ENCODE data around the gene KRT9. TPM values are rescaled to one million over a fixed set of nuclear protein-coding genes. Genes with fewer than 3 reads are reported as not detected.

The KRT9 gene
- total and polyA plus RNA-seq, 2 of the 13 experiments (the other 11 are each of a cell fraction or from before 2014, with no cell fraction given): not detected

DNA sequence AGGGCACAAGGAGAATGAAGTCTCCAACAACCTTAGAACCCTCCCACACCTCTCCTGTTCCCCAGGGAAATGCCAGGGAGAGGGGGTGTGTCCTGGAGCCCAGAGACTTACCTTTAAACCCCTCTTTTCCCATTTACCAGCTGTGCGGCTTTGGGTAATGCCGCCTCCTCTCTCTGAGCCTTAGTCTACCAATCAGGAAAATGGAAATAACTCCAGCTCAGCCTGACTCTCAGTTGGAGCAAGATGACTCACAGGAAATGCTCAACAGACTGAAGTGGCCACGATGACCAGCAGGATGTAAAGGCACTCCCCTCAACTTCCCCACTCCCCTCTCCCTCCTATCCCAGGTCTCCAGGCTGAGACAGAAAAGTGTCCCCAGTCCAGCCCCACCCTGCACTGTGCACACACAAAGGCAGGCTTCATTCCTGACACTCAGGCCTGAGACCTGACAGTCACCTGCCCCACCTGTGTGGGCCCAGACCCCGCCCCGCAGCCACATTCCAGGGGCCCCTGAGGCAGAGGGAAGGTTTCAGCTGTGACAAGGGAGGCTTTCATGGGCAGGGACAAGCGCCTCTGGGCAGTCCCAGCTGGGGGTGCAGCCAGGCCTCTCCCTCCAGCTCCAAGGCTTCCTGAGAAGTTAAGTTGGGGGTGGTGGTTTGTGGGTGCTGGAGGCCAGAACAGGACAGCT lies 50.1 kb downstream of the KRT9 start:
- Histone ChIP-seq H3K4me3 (replicated peaks in 1 of 3; ENCODE audit: insufficient read depth in 1 of 3, low read depth in 2 of 3, low read length in 3 of 3) (peak overlapping the region in 1 of 3 experiments; percentile 5; a peak in 1 of 6 replicates), H3K79me2 (ENCODE audit: insufficient read depth, low read length) (peaks cover 1% of the 10 kb centered on the region), H3K4me1 (ENCODE audit: insufficient read depth, low read length) (peaks cover 65% of the 10 kb centered on the region)
- TF ChIP-seq ZSCAN20 (CRISPR knock-in tag; IDR thresholded peaks at IDR 0.05; ENCODE audit: borderline replicate concordance) (no peak), RAD51 (IDR thresholded peaks at IDR 0.05; ENCODE audit: borderline replicate concordance) (no peak), ZNF530 (CRISPR knock-in tag; IDR thresholded peaks at IDR 0.05; ENCODE audit: low read depth) (no peak), ZEB1 (IDR thresholded peaks at IDR 0.05; ENCODE audit: insufficient replicate concordance, low read depth) (peak; percentile 98), CHD4 (IDR thresholded peaks at IDR 0.05; ENCODE audit: borderline replicate concordance, low read length) (0 out of 2 replicates have a peak, but pooled peaks have one; percentile 73), ZNF20 (CRISPR knock-in tag; IDR thresholded peaks at IDR 0.05) (no peak), HOXA3 (CRISPR knock-in tag; IDR thresholded peaks at IDR 0.05) (no peak), SP5 (CRISPR knock-in tag; IDR thresholded peaks at IDR 0.05; ENCODE audit: borderline replicate concordance, low read depth) (peak; percentile 63; the same call in 1 of the 2 replicates), CREB1 (IDR thresholded peaks at IDR 0.05) (no peak), CREB1 (CRISPR knock-in tag; IDR thresholded peaks at IDR 0.05) (peak; percentile 46), ZNF7 (CRISPR knock-in tag; IDR thresholded peaks at IDR 0.05) (no peak), TEAD3 (CRISPR knock-in tag; optimal IDR thresholded peaks at IDR 0.05; ENCODE audit: borderline replicate concordance) (peak; percentile 94), ZNF570 (CRISPR knock-in tag; IDR thresholded peaks at IDR 0.05; ENCODE audit: borderline replicate concordance) (no peak), ZNF629 (CRISPR knock-in tag; conservative IDR thresholded peaks at IDR 0.05) (peak; percentile 98), ADNP (CRISPR knock-in tag; IDR thresholded peaks at IDR 0.05) (peak; percentile 49; the same call in 1 of the 2 replicates), NFYC (CRISPR knock-in tag; IDR thresholded peaks at IDR 0.05) (0 out of 2 replicates have a peak, but pooled peaks have one; percentile 25), DMAP1 (CRISPR knock-in tag; IDR thresholded peaks at IDR 0.05) (0 out of 2 replicates have a peak, but pooled peaks have one; percentile 35)
- TF ChIP-seq, protein P1, sequence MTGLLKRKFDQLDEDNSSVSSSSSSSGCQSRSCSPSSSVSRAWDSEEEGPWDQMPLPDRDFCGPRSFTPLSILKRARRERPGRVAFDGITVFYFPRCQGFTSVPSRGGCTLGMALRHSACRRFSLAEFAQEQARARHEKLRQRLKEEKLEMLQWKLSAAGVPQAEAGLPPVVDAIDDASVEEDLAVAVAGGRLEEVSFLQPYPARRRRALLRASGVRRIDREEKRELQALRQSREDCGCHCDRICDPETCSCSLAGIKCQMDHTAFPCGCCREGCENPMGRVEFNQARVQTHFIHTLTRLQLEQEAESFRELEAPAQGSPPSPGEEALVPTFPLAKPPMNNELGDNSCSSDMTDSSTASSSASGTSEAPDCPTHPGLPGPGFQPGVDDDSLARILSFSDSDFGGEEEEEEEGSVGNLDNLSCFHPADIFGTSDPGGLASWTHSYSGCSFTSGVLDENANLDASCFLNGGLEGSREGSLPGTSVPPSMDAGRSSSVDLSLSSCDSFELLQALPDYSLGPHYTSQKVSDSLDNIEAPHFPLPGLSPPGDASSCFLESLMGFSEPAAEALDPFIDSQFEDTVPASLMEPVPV (CRISPR knock-in tag; IDR thresholded peaks at IDR 0.05): no peak
- TF ChIP-seq, protein P2, sequence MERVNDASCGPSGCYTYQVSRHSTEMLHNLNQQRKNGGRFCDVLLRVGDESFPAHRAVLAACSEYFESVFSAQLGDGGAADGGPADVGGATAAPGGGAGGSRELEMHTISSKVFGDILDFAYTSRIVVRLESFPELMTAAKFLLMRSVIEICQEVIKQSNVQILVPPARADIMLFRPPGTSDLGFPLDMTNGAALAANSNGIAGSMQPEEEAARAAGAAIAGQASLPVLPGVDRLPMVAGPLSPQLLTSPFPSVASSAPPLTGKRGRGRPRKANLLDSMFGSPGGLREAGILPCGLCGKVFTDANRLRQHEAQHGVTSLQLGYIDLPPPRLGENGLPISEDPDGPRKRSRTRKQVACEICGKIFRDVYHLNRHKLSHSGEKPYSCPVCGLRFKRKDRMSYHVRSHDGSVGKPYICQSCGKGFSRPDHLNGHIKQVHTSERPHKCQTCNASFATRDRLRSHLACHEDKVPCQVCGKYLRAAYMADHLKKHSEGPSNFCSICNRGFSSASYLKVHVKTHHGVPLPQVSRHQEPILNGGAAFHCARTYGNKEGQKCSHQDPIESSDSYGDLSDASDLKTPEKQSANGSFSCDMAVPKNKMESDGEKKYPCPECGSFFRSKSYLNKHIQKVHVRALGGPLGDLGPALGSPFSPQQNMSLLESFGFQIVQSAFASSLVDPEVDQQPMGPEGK (CRISPR knock-in tag; IDR thresholded peaks at IDR 0.05): peak; percentile 45; the same call in 1 of the 2 replicates
- TF ChIP-seq, protein P3, sequence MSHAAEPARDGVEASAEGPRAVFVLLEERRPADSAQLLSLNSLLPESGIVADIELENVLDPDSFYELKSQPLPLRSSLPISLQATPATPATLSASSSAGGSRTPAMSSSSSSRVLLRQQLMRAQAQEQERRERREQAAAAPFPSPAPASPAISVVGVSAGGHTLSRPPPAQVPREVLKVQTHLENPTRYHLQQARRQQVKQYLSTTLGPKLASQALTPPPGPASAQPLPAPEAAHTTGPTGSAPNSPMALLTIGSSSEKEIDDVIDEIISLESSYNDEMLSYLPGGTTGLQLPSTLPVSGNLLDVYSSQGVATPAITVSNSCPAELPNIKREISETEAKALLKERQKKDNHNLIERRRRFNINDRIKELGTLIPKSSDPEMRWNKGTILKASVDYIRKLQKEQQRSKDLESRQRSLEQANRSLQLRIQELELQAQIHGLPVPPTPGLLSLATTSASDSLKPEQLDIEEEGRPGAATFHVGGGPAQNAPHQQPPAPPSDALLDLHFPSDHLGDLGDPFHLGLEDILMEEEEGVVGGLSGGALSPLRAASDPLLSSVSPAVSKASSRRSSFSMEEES (CRISPR knock-in tag; IDR thresholded peaks at IDR 0.05): peak; percentile 42; the same call in 1 of the 2 replicates

More for the DNA sequence above, 50.1 kb downstream of the KRT9 start:
- no peak overlapping the region for H3K27ac ChIP-seq (ENCODE audit: extremely low read length, insufficient read depth, low read length)
- in situ Hi-C loops (cut with HindIII; ENCODE audit: extremely low pct_ligation_motif_present, low pct_unique_long_range_greater_than_20kb) (no loop called here), intact Hi-C loops (cut with micrococcal nuclease; ENCODE audit: unreplicated experiment) (loop anchor here (10.0 kb wide), 1 partner anchor 617 kb away; no protein-coding TSS in a partner anchor)
- ATAC-seq (peak; percentile 58), FAIRE-seq (no peak), DNase-seq (ENCODE audit: low spot score) (peak; percentile 81)
- POLR2A ChIA-PET: interaction anchor here (1.0 to 1.4 kb wide), 3 partner anchors 8 to 106 kb away, joined by 3 to 4 read pairs (median 3); no protein-coding TSS in a partner anchor
- H3K36me3 ChIP-seq (replicated peaks in 1 of 2; ENCODE audit: control insufficient read depth in 1 of 2, insufficient read depth in 2 of 2, low read length in 2 of 2): peaks cover 0 to 2% of the 10 kb centered on the region in 2 experiments; a peak in 1 of 5 replicates
- H2AFZ ChIP-seq (ENCODE audit: low read length): no peak overlapping the region
- no peaks in the 10 kb centered on the region for H3K9me3 ChIP-seq (ENCODE audit: low read length)
- no peak overlapping the region for H3K9ac ChIP-seq (ENCODE audit: insufficient read depth, low read depth, low read length)
- H3K4me2 ChIP-seq (ENCODE audit: low read depth, low read length): peak overlapping the region; percentile 40
- no TSS peak for BruUV-seq (replicated peaks)
- CTCF ChIA-PET (ENCODE audit: low intra/inter-chr PET ratio, low total read pairs): no interaction called here
- H3K27me3 ChIP-seq (ENCODE audit: control insufficient read depth in 1 of 2, insufficient read depth in 2 of 2, low read length in 2 of 2): peaks cover 1 to 3% of the 10 kb centered on the region in 2 experiments; a peak in 3 of 5 replicates
- H4K20me1 ChIP-seq (ENCODE audit: insufficient read depth, low read length): no peaks in the 10 kb centered on the region
- WGBS (ENCODE audit: low lambda C conversion rate): 14% methylated on average over 5 of the region's 6 CpGs

Measured in HepG2 (cell line).